Measurements from ENCODE around the gene TUBB4A. TPM values are rescaled to one million over a fixed set of nuclear protein-coding genes. Genes with fewer than 3 reads are reported as not detected.
"Not testable (repeated sequence)": the region's sequence is repeated elsewhere in the genome, so short reads cannot be mapped to it uniquely, and the experiment has no call there.

TUBB4A gene
- 1 to 10 TPM; 3.0 to 3.4 TPM for total RNA-seq

GRCh38 chr19:6501740-6502648, at the start of gene TUBB4A:
TUBB4A (minus strand) TSS chr19:6502309; CDS start chr19:6502212, 97 bp downstream.
- DNase-seq (peak in 2 of 4 donors; percentile 31 to 46), ATAC-seq (peak; percentile 55)
- no peaks in the 10 kb centered on the region for H3K9me3 ChIP-seq
- TF ChIP-seq CTCF (IDR thresholded peaks at IDR 0.05) (peak in 2 of 7 experiments; percentile 16 to 29), POLR2A (IDR thresholded peaks at IDR 0.05) (no peak)
- WGBS, 2 donors: 0 to 2% methylated on average over 3 to 55 of the region's 71 CpGs
- H3K36me3 ChIP-seq (replicated peaks in 1 of 2; ENCODE audit: insufficient read depth in 1 of 2, low read depth in 2 of 2): no peaks in the 10 kb centered on the region
- intact Hi-C loops (cut with DNase I): no loop called here
- peaks cover 16% of the 10 kb centered on the region for H3K4me1 ChIP-seq
- H3K27me3 ChIP-seq: no peaks in the 10 kb centered on the region
- peak within 1 kb of the TSS; percentile 26 to 34 for H3K4me3 ChIP-seq
- H3K27ac ChIP-seq: no peak within 1 kb of the TSS

- intact Hi-C loops (cut with DNase I): no loop called here
- WGBS, 2 donors: 57 to 69% methylated on average over 3 of the region's 3 CpGs
- Histone ChIP-seq H3K36me3 (replicated peaks in 1 of 2; ENCODE audit: insufficient read depth in 1 of 2, low read depth in 2 of 2) (no peaks in the 10 kb centered on the region), H3K9me3 (no peaks in the 10 kb centered on the region), H3K4me3 (no peak overlapping the region), H3K27ac (no peak overlapping the region), H3K27me3 (no peaks in the 10 kb centered on the region), H3K4me1 (no peaks in the 10 kb centered on the region)
- DNase-seq: no peak
- TF ChIP-seq POLR2A (IDR thresholded peaks at IDR 0.05) (no peak), CTCF (IDR thresholded peaks at IDR 0.05) (no peak)
- no peak for ATAC-seq
Measured at GRCh38 chr19:6551091-6551490, 49.0 kb upstream of the TUBB4A start.

GRCh38 chr19:6550679-6551078, 48.6 kb upstream of the TUBB4A start:
- H3K4me3 ChIP-seq; H3K9me3 ChIP-seq; ATAC-seq; H3K4me1 ChIP-seq; H3K27me3 ChIP-seq; DNase-seq; intact Hi-C loops (cut with DNase I); H3K27ac ChIP-seq; H3K36me3 ChIP-seq (replicated peaks in 1 of 2; ENCODE audit: insufficient read depth in 1 of 2, low read depth in 2 of 2): not testable (repeated sequence)
- WGBS, 2 donors: 58 to 74% methylated on average over 6 of the region's 6 CpGs

- H3K9me3 ChIP-seq: no peaks in the 10 kb centered on the region
- no peak for ATAC-seq
- no peaks in the 10 kb centered on the region for H3K4me1 ChIP-seq
- TF ChIP-seq POLR2A (IDR thresholded peaks at IDR 0.05) (no peak), CTCF (IDR thresholded peaks at IDR 0.05) (no peak)
- no peak overlapping the region for H3K27ac ChIP-seq
- WGBS, 2 donors: 56 to 66% methylated on average over 9 to 11 of the region's 11 CpGs
- DNase-seq: no peak
- H3K4me3 ChIP-seq: no peak overlapping the region
- no peaks in the 10 kb centered on the region for H3K27me3 ChIP-seq
- intact Hi-C loops (cut with DNase I): no loop called here
- no peaks in the 10 kb centered on the region for H3K36me3 ChIP-seq (replicated peaks in 1 of 2; ENCODE audit: insufficient read depth in 1 of 2, low read depth in 2 of 2)
Measured at GRCh38 chr19:6543866-6544347, 41.8 kb upstream of the TUBB4A start.

GRCh38 chr19:6540918-6541689, 39.0 kb upstream of the TUBB4A start:
- no peaks in the 10 kb centered on the region for H3K4me1 ChIP-seq
- ATAC-seq: no peak
- TF ChIP-seq CTCF (IDR thresholded peaks at IDR 0.05) (no peak), POLR2A (IDR thresholded peaks at IDR 0.05) (no peak)

More at GRCh38 chr19:6540918-6541689, 39.0 kb upstream of the TUBB4A start:
- no peak overlapping the region for H3K4me3 ChIP-seq
- WGBS, 2 donors: 59 to 63% methylated on average over 13 of the region's 13 CpGs
- no peaks in the 10 kb centered on the region for H3K9me3 ChIP-seq
- DNase-seq: no peak
- intact Hi-C loops (cut with DNase I): no loop called here
- no peaks in the 10 kb centered on the region for H3K27me3 ChIP-seq
- H3K36me3 ChIP-seq (replicated peaks in 1 of 2; ENCODE audit: insufficient read depth in 1 of 2, low read depth in 2 of 2): no peaks in the 10 kb centered on the region
- no peak overlapping the region for H3K27ac ChIP-seq
